ENCODE data around the gene ZNF277. TPM values are rescaled to one million over a fixed set of nuclear protein-coding genes. Genes with fewer than 3 reads are reported as not detected.

The ZNF277 gene
- total RNA-seq, 3 donors from 2014 or later: 30.8 to 38.3 (median 34.2) TPM

Other genes with a start within 250 kb of the ZNF277 start
- 10 to 100 TPM; 31.7 to 43.3 (median 41.9) TPM for gene DOCK4, start 296 bp upstream of the ZNF277 start, total RNA-seq
- 100 to 1,000 TPM in 1 of 3 donors, 10 to 100 TPM in 2; 82.7 to 146 (median 91.8) TPM for gene IFRD1, start 243.8 kb downstream of the ZNF277 start, total RNA-seq